ENCODE data around the gene SPSB1.

Gene SPSB1

GRCh38 chr1:9292361-9293240, at the start of gene SPSB1:
Gene SPSB1, plus strand, starts transcription at chr1:9292894. Its CDS starts 62,998 bp downstream, at chr1:9355892.
- no peak for DNase-seq (ENCODE audit: low read depth, low spot score)
- H3K27ac ChIP-seq = peak within 1 kb of the TSS; percentile 89

DNA sequence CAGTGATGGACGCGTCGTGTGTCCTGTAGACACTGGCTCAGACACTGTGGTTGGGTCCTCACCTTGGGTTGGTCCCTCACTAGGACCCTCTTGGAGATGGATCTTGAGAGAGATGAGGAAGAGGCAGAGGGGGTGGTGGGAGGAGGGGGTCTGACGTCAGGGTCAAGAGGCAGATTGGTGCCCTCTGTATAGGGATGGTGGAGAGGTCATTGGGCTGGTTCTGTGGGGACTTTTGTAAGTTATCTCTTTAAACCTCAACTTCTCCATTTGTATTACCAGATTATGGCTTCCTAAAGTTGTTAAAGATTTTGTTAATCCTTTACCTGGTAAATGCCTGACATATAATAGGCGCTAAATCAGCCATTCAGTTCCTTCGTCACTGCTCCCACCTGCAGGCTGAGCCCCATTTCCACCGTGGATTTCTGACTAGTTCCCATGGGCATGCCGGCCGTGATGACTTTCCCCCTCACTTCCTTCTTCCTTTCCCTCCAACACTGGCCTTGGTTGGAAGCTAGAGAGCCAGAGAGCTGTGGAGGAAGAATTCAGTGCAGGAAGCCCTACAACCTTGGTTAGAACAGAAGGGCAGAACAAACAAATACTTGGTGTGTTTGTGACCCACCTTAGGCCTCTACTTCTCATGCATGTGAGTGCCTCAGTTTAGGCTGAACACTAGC, 49.5 kb upstream of the SPSB1 start:
- DNase-seq (ENCODE audit: low read depth, low spot score) = no peak
- H3K27ac ChIP-seq = no peak overlapping the region

DNA sequence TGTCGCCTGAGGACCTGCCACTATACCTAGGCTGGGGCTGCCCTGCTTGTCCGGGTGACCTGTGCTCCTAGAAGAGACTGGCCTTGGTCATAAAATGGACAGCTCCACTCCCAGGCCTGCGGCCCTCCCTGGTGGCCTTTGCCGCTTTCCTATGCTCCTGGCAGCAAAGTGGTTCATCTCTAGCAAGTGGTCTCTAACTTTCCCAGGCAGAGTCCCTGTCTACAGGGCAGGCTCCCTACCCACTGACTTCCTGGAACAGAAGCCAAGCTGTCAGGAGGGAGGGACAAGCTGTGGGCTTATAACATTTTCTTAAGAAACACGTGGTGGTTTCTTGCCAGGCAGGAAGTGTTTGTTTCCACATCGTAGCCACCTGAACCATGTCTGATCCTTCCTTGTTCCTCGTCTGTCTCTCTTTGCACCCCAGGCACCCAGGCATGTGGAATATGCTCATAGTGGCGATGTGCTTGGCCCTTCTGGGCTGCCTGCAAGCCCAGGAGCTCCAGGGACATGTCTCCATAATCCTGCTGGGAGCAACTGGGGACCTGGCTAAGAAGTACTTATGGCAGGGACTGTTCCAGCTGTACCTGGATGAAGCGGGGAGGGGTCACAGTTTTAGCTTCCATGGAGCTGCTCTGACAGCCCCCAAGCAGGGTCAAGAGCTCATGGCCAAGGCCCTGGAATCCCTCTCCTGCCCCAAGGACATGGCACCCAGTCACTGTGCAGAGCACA, 48.0 kb upstream of the SPSB1 start:
- no peak overlapping the region for H3K27ac ChIP-seq
- DNase-seq (ENCODE audit: low read depth, low spot score) = peak; percentile 68

DNA sequence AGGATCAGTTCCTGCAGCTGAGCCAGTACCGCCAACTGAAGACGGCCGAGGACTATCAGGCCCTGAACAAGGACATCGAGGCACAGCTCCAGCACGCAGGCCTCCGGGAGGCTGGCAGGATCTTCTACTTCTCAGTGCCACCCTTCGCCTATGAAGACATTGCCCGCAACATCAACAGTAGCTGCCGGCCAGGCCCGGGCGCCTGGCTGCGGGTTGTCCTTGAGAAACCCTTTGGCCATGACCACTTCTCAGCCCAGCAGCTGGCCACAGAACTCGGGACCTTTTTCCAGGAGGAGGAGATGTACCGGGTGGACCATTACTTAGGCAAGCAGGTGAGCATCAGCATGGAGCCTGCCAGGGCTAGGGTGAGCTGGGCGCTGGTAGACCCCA, 47.5 kb upstream of the SPSB1 start:
- no peak overlapping the region for H3K27ac ChIP-seq
- DNase-seq (ENCODE audit: low read depth, low spot score) = no peak

DNA sequence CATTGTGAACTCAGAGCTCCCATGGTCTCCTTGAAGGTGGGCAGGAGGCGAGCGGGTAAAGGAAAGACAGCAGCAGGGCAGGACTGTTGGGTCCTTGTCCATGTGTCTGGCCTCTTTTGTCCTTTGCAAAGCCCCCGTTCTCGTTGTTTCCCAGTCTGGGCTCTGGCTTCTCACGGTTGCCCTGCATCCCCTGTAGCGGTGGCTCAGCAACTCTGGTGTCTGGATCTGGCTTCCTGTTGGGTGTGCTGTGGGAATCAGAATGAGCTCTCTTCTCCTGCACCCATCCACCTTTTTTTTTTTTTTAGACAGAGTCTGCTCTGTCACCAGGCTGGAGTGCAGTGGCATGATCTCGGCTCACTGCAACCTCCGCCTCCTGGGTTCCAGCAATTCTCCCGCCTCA, 47.0 kb upstream of the SPSB1 start:
- H3K27ac ChIP-seq = no peak overlapping the region
- DNase-seq (ENCODE audit: low read depth, low spot score) = no peak

- H3K27ac ChIP-seq = no peak overlapping the region
- DNase-seq (ENCODE audit: low read depth, low spot score) = no peak
These were observed 46.5 kb upstream of the SPSB1 start for GRCh38 chr1:9246215-9246614.

DNA sequence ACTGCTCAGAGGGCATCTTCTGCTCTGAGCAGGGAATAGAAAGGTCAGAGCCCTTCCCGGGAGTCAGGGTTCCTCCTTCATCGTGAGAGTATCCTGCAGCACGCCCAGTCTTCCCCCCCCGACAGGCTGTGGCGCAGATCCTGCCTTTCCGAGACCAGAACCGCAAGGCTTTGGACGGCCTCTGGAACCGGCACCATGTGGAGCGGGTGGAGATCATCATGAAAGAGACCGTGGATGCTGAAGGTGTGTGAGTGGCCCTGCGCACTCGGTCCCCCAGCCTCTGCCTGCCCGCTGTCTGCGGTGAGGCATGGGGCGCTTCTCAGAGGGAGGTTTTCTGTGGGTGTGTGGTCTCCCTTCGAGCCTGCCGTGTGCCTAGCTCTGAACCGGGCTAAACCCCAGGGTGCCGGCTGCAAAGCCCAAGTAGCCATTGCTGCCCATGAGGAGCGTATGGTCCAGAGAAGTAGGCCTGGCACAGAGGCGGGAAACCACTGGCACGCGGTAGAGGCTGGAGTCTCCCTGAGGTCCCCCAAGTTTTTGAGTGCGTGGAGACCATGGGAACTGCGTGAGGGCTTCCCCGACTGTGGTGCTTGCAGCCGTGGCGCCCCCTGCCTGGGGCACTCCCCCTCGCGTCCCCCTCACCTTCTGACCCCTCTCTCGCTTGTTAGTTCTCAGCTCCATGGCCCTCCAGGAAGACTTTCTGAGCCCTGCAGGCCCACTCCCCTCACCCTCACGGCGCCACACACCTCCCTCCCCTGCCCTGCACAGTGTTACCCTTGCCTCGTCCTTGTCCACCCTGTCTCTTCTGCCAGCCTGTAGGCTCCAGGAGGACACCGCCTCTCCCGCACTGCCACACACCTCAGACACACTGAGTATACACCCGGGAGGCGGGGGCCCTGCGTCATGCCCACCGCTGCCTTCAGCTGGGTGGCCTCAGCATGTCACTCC, 45.6 kb upstream of the SPSB1 start:
- no peak overlapping the region for H3K27ac ChIP-seq
- no peak for DNase-seq (ENCODE audit: low read depth, low spot score)

DNA sequence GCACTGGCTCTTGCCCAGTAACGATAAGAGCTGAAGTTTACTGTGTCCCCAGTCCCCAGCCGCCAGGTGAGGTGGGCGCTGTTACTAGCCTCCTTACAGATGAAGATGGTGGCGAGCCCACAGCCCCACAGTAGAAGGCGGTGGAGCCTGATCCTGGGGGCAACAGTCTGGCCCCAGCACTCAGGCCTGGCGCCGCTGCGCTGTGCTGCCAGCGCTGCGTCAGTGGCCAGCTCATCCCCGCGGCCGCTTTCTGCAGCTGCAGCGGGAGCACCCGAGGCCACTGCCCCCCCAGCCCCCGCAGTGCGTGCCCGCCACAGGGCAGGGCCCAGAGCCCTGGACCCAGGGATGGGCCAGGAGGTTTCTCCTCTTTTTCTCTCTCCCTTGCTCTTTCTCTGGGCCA, 44.8 kb upstream of the SPSB1 start:
- DNase-seq (ENCODE audit: low read depth, low spot score) = no peak
- no peak overlapping the region for H3K27ac ChIP-seq

DNA sequence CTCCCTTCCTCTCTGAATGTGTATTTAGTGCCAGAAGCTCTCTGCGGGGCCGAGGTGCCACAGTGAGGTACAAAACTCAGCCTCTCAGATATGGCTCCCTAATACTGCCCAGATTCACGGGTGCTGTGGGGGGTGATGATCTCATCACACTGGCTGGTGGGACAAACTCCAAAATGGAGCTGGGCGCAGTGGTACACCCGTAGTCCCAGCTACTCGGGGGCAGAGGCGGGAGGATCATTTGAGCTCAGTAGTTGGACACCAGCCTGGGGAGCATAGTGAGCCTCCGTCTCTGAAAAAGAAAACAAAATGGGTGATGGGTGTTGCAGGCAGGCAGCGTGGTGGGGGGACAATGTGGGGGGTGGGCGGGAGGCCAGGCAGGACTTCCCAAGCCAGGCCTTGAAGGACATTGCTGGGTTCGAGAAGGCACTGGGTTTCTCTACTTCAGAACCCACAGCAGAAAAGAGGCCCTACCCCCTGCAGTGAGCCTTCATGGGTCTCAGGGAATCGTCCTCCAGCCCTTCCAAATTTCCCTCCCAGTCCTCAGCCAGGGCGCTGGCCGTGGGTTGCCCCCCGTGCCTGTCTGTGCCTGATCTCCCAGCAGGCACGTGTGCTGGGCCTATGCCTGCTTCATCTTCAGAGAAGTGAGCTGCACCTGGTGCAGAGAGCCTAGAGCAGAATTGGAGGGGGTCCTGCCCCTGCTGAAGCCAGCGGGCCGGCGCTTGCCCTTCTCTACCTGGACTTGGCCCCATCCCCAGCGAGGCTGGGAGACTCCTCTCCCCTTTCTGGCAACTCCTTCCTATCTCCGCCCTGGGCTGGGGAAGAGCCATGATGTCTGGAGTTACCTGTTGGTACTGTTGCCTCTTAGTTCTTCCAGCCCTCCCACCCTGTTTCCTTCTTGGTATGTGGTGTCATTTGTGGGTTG, 44.1 kb upstream of the SPSB1 start:
- no peak overlapping the region for H3K27ac ChIP-seq
- DNase-seq (ENCODE audit: low read depth, low spot score) = no peak

- no peak overlapping the region for H3K27ac ChIP-seq
- no peak for DNase-seq (ENCODE audit: low read depth, low spot score)
These were observed 43.5 kb upstream of the SPSB1 start for GRCh38 chr1:9249263-9249533.

GRCh38 chr1:9249534-9250410, 42.9 kb upstream of the SPSB1 start:
- no peak for DNase-seq (ENCODE audit: low read depth, low spot score)
- no peak overlapping the region for H3K27ac ChIP-seq

DNA sequence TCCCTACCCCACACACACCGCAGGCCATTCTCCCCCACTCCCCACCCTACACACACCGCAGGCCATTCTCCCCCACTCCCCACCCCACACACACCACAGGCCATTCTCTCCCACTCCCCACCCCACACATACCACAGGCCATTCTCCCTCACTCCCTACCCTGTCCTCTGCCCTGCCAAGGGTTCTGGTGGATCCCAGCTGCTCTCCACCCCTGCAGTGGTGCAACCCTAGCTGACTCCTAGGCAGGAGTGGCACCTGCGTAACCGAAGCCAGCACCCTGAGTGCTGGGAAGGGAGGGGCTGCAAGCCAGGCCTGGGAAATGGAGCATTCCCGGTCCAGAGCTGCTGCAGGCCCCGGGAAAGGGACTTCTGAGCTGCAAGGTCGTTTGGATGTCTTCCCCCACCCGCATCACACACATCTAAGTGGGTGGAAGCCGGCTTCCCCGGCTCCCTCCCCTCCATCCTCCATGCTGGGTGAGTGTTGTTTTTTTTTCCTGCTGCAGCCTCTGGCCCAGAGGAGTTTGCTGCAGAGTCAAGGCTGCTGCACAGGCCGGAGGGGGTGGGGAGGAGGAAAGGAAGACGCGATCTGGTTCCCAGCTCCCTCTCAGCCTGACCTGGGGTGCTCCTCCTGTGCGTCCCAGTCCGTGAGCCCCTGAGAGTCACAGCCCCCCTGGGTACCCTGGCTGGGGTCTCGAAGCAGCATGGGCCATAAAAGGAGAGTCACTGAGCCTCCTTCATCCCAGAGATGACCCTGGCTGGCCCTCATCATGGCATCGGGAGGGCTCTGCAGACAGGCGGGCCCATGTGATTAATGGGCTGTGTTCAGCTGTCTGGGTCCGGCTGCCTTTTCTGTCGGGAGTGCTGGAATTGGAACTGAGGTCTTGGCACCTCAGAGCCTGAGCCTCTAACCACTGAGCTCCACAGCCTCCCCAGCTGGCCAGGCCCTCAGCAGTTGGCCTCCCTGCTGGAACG, 42.0 kb upstream of the SPSB1 start:
- H3K27ac ChIP-seq = no peak overlapping the region
- DNase-seq (ENCODE audit: low read depth, low spot score) = no peak

GRCh38 chr1:9251501-9251900, 41.2 kb upstream of the SPSB1 start:
- DNase-seq (ENCODE audit: low read depth, low spot score) = no peak
- no peak overlapping the region for H3K27ac ChIP-seq

GRCh38 chr1:9253004-9253403, 39.7 kb upstream of the SPSB1 start:
- no peak for DNase-seq (ENCODE audit: low read depth, low spot score)
- H3K27ac ChIP-seq = no peak overlapping the region

DNA sequence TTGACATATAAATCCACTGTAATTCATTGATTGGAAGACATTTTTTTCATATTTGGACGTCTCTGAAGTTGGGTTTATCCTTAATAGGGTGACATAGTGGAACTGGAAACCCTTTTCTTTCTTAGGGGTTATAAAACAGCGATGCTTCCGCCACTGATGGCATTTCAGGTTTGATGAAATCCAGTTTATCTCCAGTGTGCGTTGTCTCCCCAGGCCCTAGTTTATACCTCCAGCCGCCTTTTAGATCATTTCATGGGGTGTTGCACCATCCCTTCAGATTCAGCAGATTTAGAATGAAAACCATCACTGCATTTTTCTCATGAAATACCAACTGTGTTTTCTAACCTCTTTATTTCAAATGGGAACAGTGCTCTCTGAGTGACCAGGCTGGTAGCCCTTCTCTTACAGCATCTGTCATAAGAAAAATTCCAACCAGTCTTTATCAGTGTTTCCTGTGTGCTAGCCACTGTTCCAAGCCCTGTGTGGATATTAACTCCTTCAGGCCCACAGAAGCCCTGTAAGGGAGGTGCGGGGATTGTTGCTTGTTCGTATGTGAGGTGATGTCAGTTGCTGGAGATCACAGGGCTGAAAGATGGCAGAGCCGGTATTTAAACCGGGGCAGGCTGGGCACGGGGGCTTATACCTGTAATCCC, 39.1 kb upstream of the SPSB1 start:
- DNase-seq (ENCODE audit: low read depth, low spot score) = no peak
- no peak overlapping the region for H3K27ac ChIP-seq

GRCh38 chr1:9256332-9256731, 36.4 kb upstream of the SPSB1 start:
- no peak for DNase-seq (ENCODE audit: low read depth, low spot score)
- H3K27ac ChIP-seq = no peak overlapping the region

DNA sequence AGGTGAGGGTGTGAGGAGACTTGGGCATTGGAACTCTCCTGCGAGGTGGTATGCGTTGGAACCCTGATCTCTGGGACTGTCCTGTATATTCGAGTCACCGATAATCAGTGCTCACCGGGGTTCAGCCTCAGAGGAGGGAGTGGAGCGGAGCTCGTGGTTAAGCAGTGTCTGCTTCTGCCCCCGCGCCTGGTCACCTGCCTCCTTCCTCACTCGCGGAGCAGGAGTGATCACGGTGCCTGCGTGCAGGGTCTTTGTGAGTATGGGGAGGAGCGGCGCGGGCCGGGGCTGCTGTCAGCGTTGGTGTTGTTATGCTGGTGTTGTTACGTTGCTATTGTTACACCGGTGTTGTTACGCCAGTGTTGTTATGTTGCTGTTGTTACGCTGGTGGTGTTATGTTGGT, 34.8 kb upstream of the SPSB1 start:
- DNase-seq (ENCODE audit: low read depth, low spot score) = no peak
- no peak overlapping the region for H3K27ac ChIP-seq

Measured in epithelial cell of prostate (primary cell).